GM21526 (cell line): Measurements from ENCODE around the gene IL9.
"Not testable (repeated sequence)": the region's sequence is repeated elsewhere in the genome, so short reads cannot be mapped to it uniquely, and the experiment has no call there.

ENCODE experiments used
- ATAC-seq: cut with Tn5 transposase; IDR thresholded peaks from one replicate; pipeline ENCODE4 v1.9.1; 2021; ENCODE audit warnings: moderate library complexity; ENCODE audit not compliant: unreplicated experiment, low FRiP score

IL9 gene

DNA sequence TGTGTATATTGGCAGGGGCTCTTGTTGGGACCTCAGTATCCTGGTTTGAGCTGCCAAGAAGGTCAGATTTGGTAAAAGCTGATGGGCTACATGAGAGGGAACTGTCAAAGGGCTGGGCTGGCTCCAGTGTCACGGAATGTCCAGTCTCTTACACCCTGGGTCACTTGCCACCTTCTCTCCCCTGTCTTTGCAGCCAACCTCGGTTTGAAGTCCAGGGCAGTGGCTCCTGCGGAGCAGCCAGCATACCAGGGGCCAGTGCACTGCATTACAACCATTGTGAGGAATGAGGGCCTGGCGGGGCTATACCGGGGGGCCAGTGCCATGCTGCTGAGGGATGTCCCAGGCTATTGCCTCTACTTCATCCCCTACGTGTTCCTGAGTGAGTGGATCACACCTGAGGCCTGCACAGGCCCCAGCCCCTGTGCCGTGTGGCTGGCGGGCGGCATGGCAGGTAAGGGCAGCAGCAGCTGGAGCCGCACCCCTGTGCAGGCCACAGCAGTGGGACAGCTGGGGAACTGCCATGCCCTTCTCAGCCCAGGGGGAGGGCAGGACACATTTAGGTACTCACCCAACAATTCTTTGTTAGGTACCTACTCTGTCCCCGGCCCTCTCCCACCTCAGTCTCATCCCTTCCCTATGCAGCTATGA, 24.2 kb downstream of the IL9 start:
- no peak for ATAC-seq

GRCh38 chr5:135869935-135870334, 25.7 kb downstream of the IL9 start:
- no peak for ATAC-seq

- ATAC-seq, result no peak
These were observed 26.4 kb downstream of the IL9 start for GRCh38 chr5:135869276-135869675.

GRCh38 chr5:135868681-135869080, 27.0 kb downstream of the IL9 start:
- no peak for ATAC-seq

DNA sequence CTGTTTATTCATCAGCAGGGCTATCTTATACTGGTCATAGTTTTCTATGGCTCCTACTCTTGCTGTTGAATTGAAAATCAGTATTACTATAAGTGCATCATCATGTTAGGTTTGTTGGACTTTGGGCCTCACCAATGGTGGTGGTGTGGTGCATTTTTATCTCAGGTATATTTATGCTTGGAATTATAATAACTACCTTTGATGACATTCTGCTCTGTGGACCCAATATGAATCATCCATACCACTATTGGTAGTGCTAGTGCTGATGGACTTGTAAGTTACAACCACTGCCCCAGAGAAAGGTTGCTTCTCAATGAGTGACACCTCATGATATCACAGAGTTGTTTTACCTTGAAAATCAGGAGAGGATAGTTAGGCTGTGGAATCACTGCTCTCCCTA, 28.0 kb downstream of the IL9 start:
- ATAC-seq, result no peak

DNA sequence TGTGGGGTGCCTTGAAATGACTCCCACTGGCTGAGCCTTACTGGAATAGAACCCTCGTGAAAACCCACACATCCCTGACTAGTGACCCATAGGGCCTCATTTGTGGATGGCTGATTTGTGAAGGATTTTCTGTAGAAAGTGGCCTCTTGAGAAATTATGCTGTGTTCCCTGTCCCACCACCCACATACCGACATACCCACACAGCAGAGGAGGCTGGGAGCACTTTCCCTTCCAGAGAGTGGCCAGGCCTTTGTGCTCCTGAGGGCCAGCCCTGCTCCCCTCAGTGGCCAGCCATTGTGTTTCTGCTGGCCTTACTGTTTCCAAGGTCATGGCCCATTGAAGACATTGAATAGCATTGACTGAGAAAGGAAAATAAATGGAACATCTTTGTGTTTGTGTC, 29.6 kb downstream of the IL9 start:
- ATAC-seq, result no peak

DNA sequence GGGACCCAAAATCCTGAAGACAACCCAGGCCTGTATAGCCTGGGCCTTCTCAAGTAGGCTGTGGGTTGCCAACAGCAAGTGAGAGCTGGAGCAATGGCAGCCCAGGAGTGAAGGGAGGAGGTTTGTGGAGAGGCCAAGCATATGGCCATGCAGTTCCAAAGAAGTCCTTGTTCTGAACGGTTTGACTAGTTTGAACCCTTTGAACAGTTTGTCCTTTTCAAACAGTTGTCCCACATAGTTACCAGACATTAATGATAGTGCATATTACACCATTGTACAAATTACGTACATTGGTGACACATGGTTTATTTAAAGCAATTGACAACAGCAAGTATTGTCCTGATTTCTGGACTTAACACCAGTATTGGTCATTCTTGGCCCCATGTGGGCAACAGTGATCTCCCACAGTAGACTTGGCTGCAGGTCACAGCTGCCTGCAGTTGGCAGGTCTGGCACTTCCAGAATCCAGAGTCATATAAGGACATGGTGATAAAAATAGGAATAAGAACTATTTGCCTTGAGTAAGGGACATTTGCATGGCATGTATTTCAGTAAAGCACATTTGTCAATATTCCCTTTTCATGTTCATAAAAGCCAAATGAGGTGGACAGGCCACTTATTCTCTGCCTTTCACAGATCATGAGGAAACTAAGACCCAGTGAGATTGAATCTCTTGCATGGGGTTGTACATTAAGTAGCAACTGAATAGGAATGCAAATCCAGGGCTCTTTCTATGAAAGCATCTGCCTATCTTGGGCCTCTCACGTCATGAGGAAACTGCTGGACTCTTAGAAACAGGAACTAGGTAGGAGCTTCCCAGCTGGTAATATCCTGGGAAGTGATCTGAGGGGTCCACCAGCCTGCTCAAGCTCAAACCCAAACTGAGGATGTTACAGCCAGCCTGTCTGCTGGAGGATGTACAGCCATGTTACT, 30.9 kb downstream of the IL9 start:
- no peak for ATAC-seq

- no peak for ATAC-seq
These were observed 32.9 kb downstream of the IL9 start for GRCh38 chr5:135862744-135863143.

GRCh38 chr5:135862086-135862485, 33.6 kb downstream of the IL9 start:
- ATAC-seq, result no peak

DNA sequence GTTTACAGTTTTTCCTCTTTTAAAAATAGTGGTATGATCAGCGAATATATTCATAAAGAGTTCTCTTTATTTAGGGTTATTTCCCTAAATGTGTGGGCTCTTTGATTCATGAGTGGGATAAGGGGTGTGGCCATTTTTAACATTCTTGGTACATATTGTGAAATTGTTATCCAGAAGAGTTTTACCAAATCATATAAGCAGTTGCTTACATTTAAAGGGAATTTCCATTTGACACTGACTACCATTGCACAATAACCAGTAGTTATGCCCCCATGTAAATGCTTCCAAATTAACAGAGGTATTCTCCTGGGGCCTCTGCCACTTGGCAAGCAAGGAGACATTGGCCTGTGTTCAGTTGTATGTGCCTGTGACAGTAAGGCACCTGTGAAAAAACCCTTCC, 34.0 kb downstream of the IL9 start:
- ATAC-seq, result no peak

DNA sequence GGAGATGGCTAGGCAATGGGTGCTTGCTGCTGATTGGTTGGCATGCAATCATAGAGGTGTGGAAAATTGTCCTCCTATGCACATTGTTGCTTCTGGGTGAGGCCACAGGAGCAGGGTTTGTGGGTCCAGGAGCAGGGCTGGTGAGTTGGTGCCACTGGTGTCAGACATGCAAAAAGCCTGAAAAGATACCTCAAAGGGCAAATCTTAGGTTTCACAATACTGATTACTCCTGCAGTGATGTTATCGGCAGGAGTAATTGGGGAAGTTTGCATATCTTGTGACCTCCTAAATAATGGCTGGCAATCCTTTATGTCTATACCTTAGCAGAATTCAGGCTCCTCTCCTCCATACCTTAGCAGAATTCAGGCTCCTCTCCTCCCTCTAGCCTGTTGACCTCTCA, 36.0 kb downstream of the IL9 start:
- ATAC-seq, result no peak

GRCh38 chr5:135859186-135859585, 36.5 kb downstream of the IL9 start:
- ATAC-seq, result not testable (repeated sequence)

GRCh38 chr5:135857630-135858311, 37.9 kb downstream of the IL9 start:
- ATAC-seq, result no peak

DNA sequence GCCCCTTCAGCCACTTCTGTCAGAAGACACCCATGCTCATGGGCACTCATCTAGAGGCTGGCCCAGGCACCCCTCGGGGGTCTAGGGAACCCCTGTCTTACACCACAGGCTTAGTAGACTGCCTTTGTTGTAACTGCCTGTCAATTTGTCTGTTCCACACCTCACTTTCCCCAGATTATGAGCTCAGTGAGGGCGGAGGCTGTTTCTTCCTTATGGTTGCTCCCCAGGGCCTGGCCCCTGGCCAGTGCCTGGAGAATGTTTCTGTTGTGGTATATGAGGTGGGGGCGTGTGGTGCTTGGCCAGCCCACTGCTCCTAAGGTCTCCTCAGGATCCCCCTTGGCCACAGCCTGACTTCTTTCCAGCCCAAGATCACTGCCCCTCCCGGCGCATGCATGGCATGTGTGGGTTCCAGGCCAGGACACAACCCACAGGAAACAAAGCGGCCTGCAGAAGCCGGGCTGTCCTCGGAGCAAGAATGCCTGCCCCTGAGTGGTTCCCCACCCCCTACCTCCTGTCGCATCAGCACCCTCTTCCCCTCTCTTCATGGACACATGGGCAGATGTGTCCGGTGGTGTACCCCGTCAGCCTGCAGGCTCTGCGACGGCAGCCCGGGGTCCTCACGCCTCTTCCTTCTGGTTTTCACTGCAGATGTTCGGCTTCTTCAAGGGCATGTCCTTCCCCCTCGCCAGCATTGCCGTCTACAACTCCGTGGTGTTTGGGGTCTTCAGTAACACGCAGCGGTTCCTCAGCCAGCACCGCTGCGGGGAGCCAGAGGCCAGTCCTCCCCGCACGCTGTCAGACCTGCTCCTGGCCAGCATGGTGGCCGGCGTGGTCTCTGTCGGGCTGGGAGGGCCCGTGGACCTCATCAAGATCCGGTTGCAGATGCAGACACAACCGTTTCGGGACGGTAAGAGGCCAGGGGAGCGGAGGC, 43.5 kb downstream of the IL9 start:
- no peak for ATAC-seq

DNA sequence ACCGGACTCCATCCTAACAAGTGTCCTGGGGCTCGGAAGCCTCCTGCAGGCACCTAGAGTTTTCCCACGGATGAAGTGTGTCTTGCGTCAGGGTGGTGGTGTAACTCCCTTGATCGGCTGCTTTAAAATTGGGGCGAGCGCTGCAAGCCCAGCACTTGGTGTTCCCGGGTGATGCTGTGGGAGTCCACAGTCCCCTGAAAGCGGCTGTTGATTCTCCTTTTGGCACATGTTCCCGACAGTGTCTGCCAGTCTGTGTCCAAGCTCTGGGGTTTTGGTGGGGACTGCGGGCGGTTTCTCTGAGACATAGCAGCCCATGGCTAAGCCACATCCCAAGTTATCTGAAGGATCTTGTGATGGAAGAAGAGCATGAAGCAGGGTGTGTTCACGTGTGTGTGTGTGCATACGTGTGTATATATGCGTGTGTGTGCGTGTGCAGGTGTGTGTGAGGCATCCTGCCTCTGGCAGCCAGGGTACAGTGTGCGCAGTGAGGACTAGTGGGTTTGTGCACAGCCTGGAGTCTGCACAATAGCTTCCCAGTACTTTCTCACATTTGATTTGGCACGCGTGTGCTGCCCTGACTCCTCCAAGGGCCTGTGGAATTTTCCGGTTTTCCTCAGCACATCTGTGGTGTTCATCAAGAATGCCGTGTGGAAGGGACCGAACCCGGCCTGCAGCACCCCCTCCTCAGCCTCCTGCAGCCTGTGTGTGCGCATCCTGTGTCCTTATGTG, 44.3 kb downstream of the IL9 start:
- no peak for ATAC-seq

- ATAC-seq, result no peak
These were observed 45.0 kb downstream of the IL9 start for GRCh38 chr5:135850671-135851070.

- no peak for ATAC-seq
These were observed 45.4 kb downstream of the IL9 start for GRCh38 chr5:135850231-135850630.

DNA sequence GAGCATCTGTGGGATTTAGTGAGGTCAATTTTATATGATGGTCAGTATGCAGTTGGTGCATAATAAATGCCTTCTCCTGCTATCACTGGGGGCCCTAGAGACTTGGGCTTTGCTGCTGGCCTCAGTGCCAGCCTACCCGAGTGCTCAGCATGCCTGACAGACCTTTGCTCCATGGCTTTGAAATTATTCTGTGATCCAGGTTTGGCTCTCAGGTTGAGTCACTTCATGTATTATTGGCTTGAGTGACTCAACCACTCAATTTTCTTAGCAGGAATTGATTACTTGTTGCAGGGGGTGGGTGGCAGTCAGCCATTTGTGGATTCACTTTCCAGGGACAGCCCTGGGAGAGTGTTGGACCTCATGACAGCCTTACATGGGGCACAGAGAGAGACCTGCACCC, 47.7 kb downstream of the IL9 start:
- no peak for ATAC-seq

DNA sequence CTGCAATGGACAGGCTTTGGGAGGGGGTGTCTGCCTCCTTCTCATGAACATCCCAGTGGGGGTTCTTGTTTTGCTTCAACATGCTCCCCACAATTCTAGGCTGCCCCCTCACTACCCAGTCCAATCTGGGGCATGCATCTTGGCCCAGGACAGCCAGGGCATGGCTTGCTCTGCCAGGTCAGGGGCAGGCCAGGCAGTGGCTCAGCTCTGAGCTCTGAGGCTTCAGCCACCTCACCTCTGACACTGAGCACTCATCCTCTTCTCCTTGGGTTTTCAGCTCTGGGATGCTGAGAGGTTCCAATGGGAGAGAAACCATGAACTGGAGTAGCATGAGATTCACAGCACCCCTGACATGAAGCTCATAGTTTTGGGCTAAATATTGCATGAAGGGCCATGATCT, 49.3 kb downstream of the IL9 start:
- ATAC-seq, result no peak
